MG63 (cell line): ENCODE data around the gene HS3ST4. TPM values are rescaled to one million over a fixed set of nuclear protein-coding genes. Genes with fewer than 3 reads are reported as not detected.
"Not testable (repeated sequence)": the region's sequence is repeated elsewhere in the genome, so short reads cannot be mapped to it uniquely, and the experiment has no call there.

Experiments used
- DNase-seq: peaks from one replicate; pipeline ENCODE4 v3.0.0-alpha.2; 2020
- H3K27me3 ChIP-seq: fragments of 250-450 bp; sonication (Bioruptor Pico); 2 replicates; pipeline ENCODE4 v1.5.1; 2020; ENCODE audit warnings: mild to moderate bottlenecking, moderate library complexity
- H3K36me3 ChIP-seq: fragments of 250-450 bp; sonication (Bioruptor Pico); 2 replicates; pipeline ENCODE4 v1.5.1; 2020; ENCODE audit warnings: mild to moderate bottlenecking, moderate library complexity
- H3K4me3 ChIP-seq: fragments of 250-450 bp; sonication (Bioruptor Pico); 2 replicates; pipeline ENCODE4 v1.5.1; 2020; ENCODE audit warnings: mild to moderate bottlenecking, moderate library complexity
- H3K9me3 ChIP-seq: fragments of 250-450 bp; sonication (Bioruptor Pico); 2 replicates; pipeline ENCODE4 v1.5.1; 2020; ENCODE audit warnings: mild to moderate bottlenecking, moderate library complexity
- total RNA-seq: library from RNA; depleted of rRNA; stranded (reverse); fragments of >200 nt; shearing (Covaris generic); gene quantifications from 2 replicates; pipeline ENCODE4 v1.2.3, GENCODE V29; 2014; ENCODE audit warnings: low replicate concordance

The HS3ST4 gene
- total RNA-seq, 1 experiment from 2014 or later, result 0.23 TPM

DNA sequence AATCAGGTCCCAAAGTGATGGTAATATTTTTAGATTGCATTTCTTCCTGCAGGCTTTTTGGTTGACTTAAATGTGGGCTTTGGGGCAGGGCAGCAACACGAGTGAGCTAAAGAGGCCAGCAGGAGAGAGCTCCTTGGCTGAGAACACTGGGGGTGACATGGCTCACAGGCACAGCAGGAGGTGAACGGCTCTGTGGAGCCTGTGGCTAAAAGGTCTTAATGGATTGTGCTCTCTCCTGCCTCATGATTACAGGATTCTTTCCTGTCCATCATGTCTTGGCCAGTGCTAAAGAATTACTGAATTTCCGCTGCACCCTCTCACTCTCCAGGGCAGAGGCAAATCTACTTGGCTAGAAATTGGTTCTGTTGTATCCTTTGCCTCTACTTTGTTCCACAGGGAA, 366.6 kb downstream of the HS3ST4 start:
- H3K9me3 ChIP-seq, result no peaks in the 10 kb centered on the region
- H3K4me3 ChIP-seq, result no peak overlapping the region
- H3K36me3 ChIP-seq, result no peaks in the 10 kb centered on the region
- no peaks in the 10 kb centered on the region for H3K27me3 ChIP-seq
- no peak for DNase-seq

DNA sequence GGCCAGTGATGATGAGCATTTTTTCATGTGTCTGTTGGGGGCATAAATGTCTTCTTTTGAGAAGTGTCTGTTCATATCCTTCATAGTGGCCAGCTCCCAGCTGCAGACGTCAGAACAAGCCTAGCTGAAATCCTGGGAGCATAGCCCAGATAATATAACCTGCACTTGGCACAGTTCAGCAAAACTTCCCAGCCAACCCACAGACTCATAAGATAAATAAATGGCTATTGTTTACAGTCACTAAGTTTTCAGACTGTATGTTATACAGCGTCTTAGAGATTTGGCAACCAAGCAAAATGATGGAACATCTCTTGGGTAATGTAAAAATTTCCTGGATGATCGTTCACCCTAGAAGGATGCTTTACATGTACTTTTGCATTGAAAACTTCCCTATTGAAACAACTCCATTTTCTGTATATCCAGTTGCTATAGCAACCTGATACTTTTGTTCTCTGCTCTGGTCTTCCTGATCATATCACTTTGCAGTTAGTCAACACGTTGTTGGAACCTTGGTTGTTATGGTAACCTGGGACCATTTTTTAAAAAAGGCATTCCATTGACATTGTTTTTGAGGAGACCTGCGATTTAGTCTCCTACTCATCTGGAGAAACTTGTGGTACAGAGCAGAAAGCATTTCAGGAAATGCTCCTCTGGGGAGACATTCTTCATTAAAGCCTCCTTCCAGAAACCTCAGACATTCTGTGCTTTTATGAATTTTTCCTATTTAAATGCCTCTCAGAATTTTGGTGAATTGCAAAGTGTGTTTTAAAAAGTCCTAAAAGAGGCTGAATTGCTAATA, 378.7 kb downstream of the HS3ST4 start:
- H3K36me3 ChIP-seq, result no peaks in the 10 kb centered on the region
- H3K27me3 ChIP-seq, result no peaks in the 10 kb centered on the region
- no peak overlapping the region for H3K4me3 ChIP-seq

DNA sequence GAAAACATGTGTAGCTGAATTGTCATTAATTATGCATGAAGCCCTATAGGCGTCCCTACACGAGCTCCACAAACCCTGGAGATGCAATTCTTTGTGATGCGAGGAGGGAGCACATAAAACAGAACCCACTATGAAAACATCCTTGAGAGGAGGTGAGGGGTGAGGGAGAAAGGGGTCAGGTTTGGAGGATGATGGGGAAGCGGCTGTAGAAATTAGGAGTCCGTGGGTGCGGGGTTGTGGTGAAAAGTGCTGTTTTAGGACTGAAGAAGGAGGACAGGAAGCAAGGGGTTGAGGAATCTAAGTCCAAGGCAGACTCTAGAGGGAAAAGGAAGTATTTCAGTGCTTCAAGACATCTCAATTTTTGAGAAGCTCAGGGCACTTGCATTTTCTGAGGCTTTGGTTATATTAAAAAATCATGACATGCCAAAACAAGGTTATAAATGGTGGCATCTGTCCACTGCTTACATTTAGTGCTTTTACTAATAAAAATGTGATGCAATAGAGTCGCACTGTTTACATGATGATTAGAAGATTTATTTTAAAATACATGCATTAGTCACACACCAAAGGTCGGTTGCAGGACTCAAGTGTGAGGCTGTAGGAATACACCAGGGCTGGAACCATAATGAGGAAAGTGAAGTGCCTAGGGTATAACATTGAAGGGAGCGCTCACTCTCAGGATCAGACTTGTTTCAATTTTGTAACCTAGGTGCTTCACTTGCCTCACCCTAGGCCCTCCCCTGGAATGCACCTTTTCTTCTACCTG, 379.5 kb downstream of the HS3ST4 start:
- H3K9me3 ChIP-seq, result no peaks in the 10 kb centered on the region
- H3K4me3 ChIP-seq, result no peak overlapping the region
- no peak for DNase-seq
- no peaks in the 10 kb centered on the region for H3K36me3 ChIP-seq
- no peaks in the 10 kb centered on the region for H3K27me3 ChIP-seq

More for the DNA sequence above, 378.7 kb downstream of the HS3ST4 start:
- peak; percentile 5 for DNase-seq
- H3K9me3 ChIP-seq, result no peaks in the 10 kb centered on the region

GRCh38 chr16:26078716-26079355, 387.1 kb downstream of the HS3ST4 start:
- Histone ChIP-seq H3K36me3 (no peaks in the 10 kb centered on the region), H3K9me3 (no peaks in the 10 kb centered on the region), H3K27me3 (no peaks in the 10 kb centered on the region), H3K4me3 (no peak overlapping the region)
- no peak for DNase-seq

- no peaks in the 10 kb centered on the region for H3K36me3 ChIP-seq
- no peak for DNase-seq
- H3K4me3 ChIP-seq, result no peak overlapping the region
- no peaks in the 10 kb centered on the region for H3K9me3 ChIP-seq
- H3K27me3 ChIP-seq, result no peaks in the 10 kb centered on the region
These were observed 395.3 kb downstream of the HS3ST4 start for GRCh38 chr16:26087091-26087490.

DNA sequence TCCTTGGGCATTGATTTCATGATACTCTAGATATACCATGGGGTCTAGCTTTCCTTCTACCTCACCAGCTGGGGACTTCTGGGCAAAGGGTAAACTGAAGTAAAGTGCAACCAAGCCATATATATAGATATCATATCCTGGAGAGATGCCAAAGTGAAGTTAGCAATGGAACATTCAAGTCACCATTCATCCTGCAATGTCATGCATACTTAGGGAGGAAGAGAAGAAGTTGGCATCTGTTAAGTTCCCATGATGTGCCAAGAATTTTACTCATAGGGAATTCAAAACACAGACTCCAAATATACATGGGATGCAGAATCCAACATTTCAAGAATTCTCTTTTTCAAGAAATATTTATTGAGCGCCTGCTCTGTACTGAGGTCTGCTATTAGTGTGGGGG, 399.8 kb downstream of the HS3ST4 start:
- H3K27me3 ChIP-seq, result no peaks in the 10 kb centered on the region

GRCh38 chr16:26098206-26098605, 406.4 kb downstream of the HS3ST4 start:
- H3K4me3 ChIP-seq, H3K36me3 ChIP-seq, H3K9me3 ChIP-seq, H3K27me3 ChIP-seq, DNase-seq: not testable (repeated sequence)

More for the DNA sequence above, 399.8 kb downstream of the HS3ST4 start:
- Histone ChIP-seq H3K36me3 (no peaks in the 10 kb centered on the region), H3K9me3 (no peaks in the 10 kb centered on the region), H3K4me3 (no peak overlapping the region)
- DNase-seq, result no peak

DNA sequence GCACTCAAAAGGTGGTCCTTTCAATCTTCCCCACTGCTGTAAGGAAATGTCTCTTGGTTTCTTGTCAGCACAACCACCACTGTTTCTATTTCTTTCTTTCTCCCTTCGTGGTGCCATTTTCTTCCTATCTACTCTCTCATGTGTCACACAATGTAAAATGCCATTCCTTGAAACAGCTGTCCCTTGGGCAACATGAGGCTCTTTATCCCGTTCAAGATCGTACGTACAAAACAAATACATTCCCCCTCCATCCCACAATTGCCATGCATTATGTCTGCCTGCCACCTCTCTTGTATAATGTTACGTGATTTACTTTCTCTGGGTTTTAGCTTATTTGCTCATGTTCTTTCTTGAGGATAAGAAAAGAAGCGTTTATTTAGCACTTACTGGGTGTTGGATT, 410.6 kb downstream of the HS3ST4 start:
- Histone ChIP-seq H3K9me3 (no peaks in the 10 kb centered on the region), H3K36me3 (no peaks in the 10 kb centered on the region), H3K27me3 (no peaks in the 10 kb centered on the region), H3K4me3 (no peak overlapping the region)
- DNase-seq, result no peak

DNA sequence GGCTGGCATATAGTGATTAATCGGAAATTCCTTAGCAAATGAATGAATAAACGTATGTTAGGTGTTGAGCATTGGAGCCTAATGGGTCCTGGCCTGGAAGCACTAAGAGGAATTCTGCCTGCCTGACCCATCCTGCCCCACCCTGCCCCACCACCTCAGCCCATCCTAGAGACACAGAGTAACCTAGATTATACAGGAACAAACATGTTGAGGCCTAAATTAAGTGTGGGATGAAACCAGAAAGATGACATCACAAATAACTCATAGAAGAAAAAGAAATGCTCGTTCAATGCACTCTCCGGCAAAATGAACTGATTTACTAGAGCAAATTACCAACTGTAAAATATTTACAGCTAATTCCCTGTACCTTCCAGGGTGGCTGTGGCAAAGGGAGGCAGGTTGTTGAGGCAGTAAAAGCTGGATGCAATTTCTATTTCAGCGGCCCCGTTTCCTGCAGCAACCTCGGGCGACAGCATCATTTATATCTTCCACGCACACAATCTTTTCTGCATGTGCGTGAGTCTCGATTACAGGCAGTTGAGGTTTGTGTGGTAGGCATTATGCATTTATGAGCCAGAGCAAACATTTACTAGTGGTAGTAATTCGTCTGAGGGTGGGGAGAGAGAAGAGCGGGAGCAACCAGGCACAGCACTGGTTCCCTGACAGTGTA, 417.2 kb downstream of the HS3ST4 start:
- DNase-seq, result no peak
- Histone ChIP-seq H3K9me3 (no peaks in the 10 kb centered on the region), H3K27me3 (peaks cover 3% of the 10 kb centered on the region; the same call in 1 of the 2 replicates), H3K4me3 (no peak overlapping the region), H3K36me3 (no peaks in the 10 kb centered on the region)

DNA sequence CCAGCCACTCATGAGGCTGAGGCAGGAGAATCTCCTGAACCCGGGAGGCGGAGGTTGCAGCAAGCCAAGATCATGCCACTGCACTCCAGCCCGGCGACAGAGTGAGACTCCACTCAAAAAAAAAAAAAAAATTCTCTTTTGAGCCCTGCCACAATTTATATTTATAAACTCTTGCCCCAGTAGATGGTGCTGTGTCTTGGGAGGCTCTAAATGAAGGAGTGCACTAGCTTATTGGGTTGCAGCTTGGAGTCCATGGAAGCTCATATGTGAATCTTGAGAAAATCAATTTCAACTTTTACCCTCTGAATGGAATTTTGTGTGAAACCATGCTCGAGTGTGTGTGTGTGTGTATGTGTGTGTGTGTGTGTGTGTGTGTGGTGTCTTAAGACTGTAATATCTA, 420.1 kb downstream of the HS3ST4 start:
- Histone ChIP-seq H3K27me3 (peaks cover 3% of the 10 kb centered on the region; the same call in 1 of the 2 replicates), H3K9me3 (no peaks in the 10 kb centered on the region), H3K4me3 (no peak overlapping the region), H3K36me3 (no peaks in the 10 kb centered on the region)
- no peak for DNase-seq

- no peaks in the 10 kb centered on the region for H3K36me3 ChIP-seq
- no peaks in the 10 kb centered on the region for H3K9me3 ChIP-seq
- no peak for DNase-seq
- no peaks in the 10 kb centered on the region for H3K27me3 ChIP-seq
- no peak overlapping the region for H3K4me3 ChIP-seq
These were observed 426.8 kb downstream of the HS3ST4 start for GRCh38 chr16:26118575-26118974.

GRCh38 chr16:26120729-26121128, 429.0 kb downstream of the HS3ST4 start:
- H3K36me3 ChIP-seq, result no peaks in the 10 kb centered on the region
- no peak overlapping the region for H3K4me3 ChIP-seq
- DNase-seq, result no peak
- no peaks in the 10 kb centered on the region for H3K9me3 ChIP-seq
- no peaks in the 10 kb centered on the region for H3K27me3 ChIP-seq

- Histone ChIP-seq H3K27me3 (no peaks in the 10 kb centered on the region), H3K9me3 (no peaks in the 10 kb centered on the region), H3K36me3 (no peaks in the 10 kb centered on the region), H3K4me3 (no peak overlapping the region)
- no peak for DNase-seq
These were observed 436.5 kb downstream of the HS3ST4 start for GRCh38 chr16:26128296-26128695.

GRCh38 chr16:26129997-26130396, 438.2 kb downstream of the HS3ST4 start:
- Histone ChIP-seq H3K27me3 (no peaks in the 10 kb centered on the region), H3K4me3 (no peak overlapping the region), H3K36me3 (no peaks in the 10 kb centered on the region), H3K9me3 (no peaks in the 10 kb centered on the region)
- no peak for DNase-seq

DNA sequence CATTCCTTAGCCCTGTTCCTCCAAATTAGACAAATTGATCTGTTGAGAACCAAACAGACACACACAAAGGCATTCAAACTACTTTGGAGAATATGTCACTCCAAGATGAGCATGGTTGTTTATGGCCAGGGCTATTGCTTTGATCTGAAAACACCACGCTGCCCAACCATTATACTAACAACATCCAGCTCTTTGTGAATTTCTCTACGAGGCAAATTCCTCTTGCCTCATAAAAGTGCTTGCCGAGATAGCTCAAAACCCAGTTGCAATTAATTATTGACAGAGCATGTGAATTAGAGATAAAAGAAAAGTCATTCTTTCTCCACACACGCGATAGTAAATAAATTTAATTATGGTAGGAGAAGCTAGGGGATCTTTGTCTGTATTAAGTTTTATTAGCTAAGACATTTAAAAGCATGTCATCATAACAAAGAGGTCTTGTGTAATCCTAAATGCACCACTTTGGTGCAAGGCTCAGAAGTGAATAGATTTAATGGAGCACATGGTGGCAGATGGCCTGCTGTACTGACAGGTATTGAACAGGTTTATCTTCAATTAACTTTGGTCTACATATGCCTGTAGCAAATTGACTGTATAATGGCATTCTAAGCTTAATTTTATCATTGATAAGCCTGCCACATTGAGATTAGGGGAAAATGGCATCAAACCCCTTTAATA, 441.8 kb downstream of the HS3ST4 start:
- DNase-seq, result no peak
- no peaks in the 10 kb centered on the region for H3K36me3 ChIP-seq
- H3K4me3 ChIP-seq, result no peak overlapping the region
- peaks cover 2% of the 10 kb centered on the region; the same call in 1 of the 2 replicates for H3K27me3 ChIP-seq
- H3K9me3 ChIP-seq, result no peaks in the 10 kb centered on the region

DNA sequence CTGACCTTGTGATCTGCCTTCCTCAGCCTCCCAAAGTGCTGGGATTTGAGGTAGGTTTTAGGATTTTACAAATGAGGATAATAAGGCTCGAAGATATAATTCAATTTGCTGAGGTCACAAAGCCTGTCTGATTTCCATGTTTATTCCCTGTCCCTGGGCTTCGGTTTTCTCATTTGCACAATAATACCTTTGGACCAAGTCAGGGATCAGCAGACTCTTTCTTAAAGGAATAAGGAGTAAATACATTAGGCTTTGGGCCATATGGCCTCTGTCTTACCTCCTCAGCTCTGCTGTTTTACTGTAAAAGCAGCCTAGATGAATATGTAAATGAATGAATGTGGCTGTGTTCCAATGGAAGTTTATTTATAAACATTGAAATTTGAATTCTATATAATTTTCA, 442.8 kb downstream of the HS3ST4 start:
- Histone ChIP-seq H3K27me3 (peaks cover 2% of the 10 kb centered on the region; the same call in 1 of the 2 replicates), H3K4me3 (no peak overlapping the region), H3K36me3 (no peaks in the 10 kb centered on the region), H3K9me3 (no peaks in the 10 kb centered on the region)
- DNase-seq, result no peak
